Activated CD4-positive, alpha-beta T cell treated with anti-CD3 and anti-CD28 coated beads, Interleukin-2, amount 10 ng/mL, durations not matched to agents 7 days and 5 days (primary cell): ENCODE measurements around the gene CBR1. TPM values are rescaled to one million over a fixed set of nuclear protein-coding genes. Genes with fewer than 3 reads are reported as not detected.
"Not testable (repeated sequence)": the region's sequence is repeated elsewhere in the genome, so short reads cannot be mapped to it uniquely, and the experiment has no call there.

Source experiments
- CTCF ChIA-PET: fragments of 350-600 bp; sonication (Branson Sonifier 250); formaldehyde crosslinking; loops from one replicate; lab custom pipeline; 2021; ENCODE audit warnings: antibody characterized with exemption; lab: Charles Lee
- POLR2A ChIA-PET: fragments of 350-600 bp; sonication (Branson Sonifier 250); formaldehyde crosslinking; loops from one replicate; lab custom pipeline; 2021; ENCODE audit warnings: antibody characterized with exemption; lab: Charles Lee
- DNase-seq: peaks from one replicate; pipeline ENCODE4 v3.0.0-alpha.2; 2020
- H3K27ac Mint-ChIP-seq: one replicate; pipeline ENCODE4 v1.8.0; 2021; ENCODE audit warnings: mild to moderate bottlenecking, moderate library complexity, mixed read lengths
- H3K27me3 Mint-ChIP-seq: one replicate; pipeline ENCODE4 v1.8.0; 2021; ENCODE audit warnings: mixed read lengths
- H3K36me3 Mint-ChIP-seq: one replicate; pipeline ENCODE4 v1.8.0; 2021; ENCODE audit warnings: low read depth, mixed read lengths
- H3K4me1 Mint-ChIP-seq: one replicate; pipeline ENCODE4 v1.8.0; 2021; ENCODE audit warnings: mixed read lengths
- H3K4me3 Mint-ChIP-seq: one replicate; pipeline ENCODE4 v1.8.0; 2021; ENCODE audit warnings: mild to moderate bottlenecking, moderate library complexity, mixed read lengths
- H3K9me3 Mint-ChIP-seq: one replicate; pipeline ENCODE4 v1.8.0; 2021; ENCODE audit warnings: mixed read lengths
- total RNA-seq, 2 experiments: library from RNA; stranded (reverse); gene quantifications; one replicate each; pipeline ENCODE4 v1.2.3, GENCODE V29; 2021

CBR1 gene
- total RNA-seq, 2 experiments from 2014 or later, result 49.5 to 51.1 TPM

DNA sequence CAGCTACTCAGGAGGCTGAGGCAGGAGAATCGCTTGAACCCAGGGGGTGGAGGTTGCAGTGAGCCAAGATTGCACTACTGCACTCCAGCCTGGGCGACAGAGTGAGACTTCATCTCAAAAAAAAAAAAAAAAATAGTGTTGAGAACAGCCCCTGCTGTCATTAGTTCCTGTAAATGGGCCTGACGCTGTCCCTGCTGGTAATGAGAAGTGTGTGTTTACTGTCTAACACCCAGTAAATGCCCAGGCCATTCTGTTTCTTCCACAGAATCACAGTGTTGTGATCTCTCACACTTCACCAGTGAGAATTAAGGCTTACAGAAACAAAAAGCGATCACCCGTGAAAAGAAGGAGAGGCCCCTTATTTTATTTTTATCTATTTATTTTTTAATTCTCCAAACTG lies 4.1 kb downstream of the CBR1 start:
- not testable (repeated sequence) for H3K9me3 Mint-ChIP-seq, H3K27me3 Mint-ChIP-seq, DNase-seq, H3K27ac Mint-ChIP-seq, H3K4me3 Mint-ChIP-seq
- ChIA-PET CTCF (interaction anchor here (0.7 to 1.2 kb wide), 2 partner anchors 17 to 570 kb away, joined by 3 to 6 read pairs; no protein-coding TSS in a partner anchor), POLR2A (interaction anchor here (0.6 kb wide), 1 partner anchor 330 kb away, joined by 3 read pairs; no protein-coding TSS in a partner anchor)
- H3K36me3 Mint-ChIP-seq, result peaks cover 54% of the 10 kb centered on the region
- peaks cover 73% of the 10 kb centered on the region for H3K4me1 Mint-ChIP-seq

DNA sequence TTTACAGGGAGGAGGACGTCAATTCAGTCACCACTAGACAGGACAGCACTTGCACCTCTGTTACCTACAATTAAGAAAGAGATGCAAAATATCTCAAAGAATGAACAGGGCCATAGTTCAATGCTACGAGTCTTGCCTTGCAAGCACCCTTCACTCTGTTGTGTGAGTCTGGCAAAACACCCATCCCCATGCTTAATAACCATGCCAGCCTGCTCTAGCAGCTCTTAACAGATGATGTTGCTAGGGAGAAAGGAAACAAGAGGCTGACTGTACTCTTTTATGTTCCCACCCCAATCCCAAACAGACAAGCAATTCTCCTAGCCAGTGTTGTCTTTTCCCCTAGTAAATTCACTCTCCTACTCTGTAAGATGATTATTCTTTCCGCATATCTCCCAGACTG lies 5.3 kb downstream of the CBR1 start:
- no peak overlapping the region for H3K4me3 Mint-ChIP-seq
- H3K36me3 Mint-ChIP-seq, result peaks cover 58% of the 10 kb centered on the region
- H3K4me1 Mint-ChIP-seq, result peaks cover 75% of the 10 kb centered on the region
- ChIA-PET POLR2A (no interaction called here), CTCF (no interaction called here)
- H3K9me3 Mint-ChIP-seq, result peaks cover 6% of the 10 kb centered on the region
- no peak overlapping the region for H3K27ac Mint-ChIP-seq
- DNase-seq, result no peak
- H3K27me3 Mint-ChIP-seq, result no peaks in the 10 kb centered on the region

DNA sequence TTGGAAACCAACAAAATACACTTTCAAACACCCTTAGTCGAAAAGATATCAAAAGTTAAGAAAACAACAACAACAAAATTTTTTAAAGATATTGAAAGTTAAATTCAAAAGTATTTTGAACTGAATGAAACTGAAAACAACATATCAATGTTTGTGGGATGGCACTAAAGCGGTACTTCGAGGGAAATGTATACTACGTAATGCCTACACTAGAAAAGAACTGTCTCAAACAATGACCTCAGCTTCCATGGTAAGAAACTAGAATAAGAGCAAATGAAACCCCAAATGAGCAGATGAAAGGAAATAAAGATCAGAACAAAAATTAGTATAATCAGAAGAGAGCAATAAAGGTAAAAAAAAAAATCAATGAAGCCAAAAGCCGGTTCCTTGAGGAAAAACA lies 6.1 kb downstream of the CBR1 start:
- H3K9me3 Mint-ChIP-seq, result peaks cover 6% of the 10 kb centered on the region
- no peaks in the 10 kb centered on the region for H3K27me3 Mint-ChIP-seq
- CTCF ChIA-PET, result interaction anchor here (0.7 to 2.5 kb wide), 3 partner anchors 8 to 42 kb away, joined by 4 to 8 read pairs (median 4); no protein-coding TSS in a partner anchor
- DNase-seq, result no peak
- H3K4me1 Mint-ChIP-seq, result peaks cover 70% of the 10 kb centered on the region
- no peak overlapping the region for H3K4me3 Mint-ChIP-seq
- H3K27ac Mint-ChIP-seq, result peak overlapping the region; percentile 7
- POLR2A ChIA-PET, result no interaction called here
- H3K36me3 Mint-ChIP-seq, result peaks cover 56% of the 10 kb centered on the region

DNA sequence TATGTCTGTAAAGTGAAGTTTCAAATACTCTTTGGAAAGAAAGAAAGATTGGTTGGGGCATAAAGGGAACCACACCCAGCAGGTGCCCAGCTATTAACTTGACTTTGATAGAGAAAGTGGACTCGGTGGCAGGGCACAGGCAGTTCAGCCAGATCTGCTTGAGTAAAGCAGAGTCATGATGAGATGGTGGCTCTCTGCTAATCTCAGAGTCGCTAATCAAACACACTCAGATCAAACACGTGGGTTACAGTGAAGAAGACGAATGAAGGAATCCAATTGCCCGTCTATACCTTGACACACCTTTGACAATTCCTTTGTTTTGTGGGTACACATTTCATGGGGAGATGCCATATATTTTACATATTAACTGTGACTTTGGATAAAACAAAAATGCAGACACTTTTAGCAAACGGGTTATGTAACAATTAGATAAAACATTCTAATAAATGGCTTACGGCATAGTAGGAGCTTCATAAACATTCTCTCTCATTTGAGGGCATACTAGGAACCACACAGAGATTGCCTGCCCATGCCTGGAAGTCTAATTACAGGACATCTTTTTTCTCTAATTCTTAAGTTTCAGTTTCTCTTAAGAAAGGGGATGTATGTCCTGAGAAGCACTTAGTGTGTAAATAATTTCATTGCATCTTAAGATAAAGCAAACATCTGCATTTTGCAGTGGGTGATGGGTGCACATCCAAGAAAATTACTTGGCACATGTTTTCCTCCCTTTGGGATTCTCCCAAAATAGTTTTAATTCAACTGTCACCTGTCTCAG lies 7.2 kb downstream of the CBR1 start:
- Mint-ChIP-seq H3K27ac (peak overlapping the region; percentile 3), H3K9me3 (peaks cover 6% of the 10 kb centered on the region), H3K4me3 (no peak overlapping the region), H3K27me3 (no peaks in the 10 kb centered on the region), H3K4me1 (peaks cover 60% of the 10 kb centered on the region), H3K36me3 (peaks cover 45% of the 10 kb centered on the region)
- DNase-seq, result no peak
- CTCF ChIA-PET, result interaction anchor here (1.2 to 2.5 kb wide), 3 partner anchors 9 to 20 kb away, joined by 3 to 8 read pairs (median 4); no protein-coding TSS in a partner anchor
- POLR2A ChIA-PET, result no interaction called here

DNA sequence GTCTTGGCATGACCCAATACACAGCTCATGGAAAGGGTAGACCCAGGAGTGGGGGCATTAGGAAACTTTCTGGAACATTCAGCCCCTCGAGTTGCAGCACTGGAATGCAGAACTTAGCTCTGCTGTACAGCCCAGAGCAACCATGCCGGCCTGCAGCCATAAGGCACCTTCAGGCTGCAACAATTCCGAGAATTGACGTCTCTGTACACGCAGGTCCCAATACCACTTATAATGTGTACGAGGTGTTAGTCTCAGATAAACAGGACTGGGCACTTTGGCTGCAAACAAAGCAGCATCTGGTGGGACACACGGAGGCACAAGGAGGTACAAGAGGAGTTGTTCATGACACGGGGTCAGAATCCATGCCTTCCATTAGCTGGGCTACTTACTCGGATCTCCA lies 7.9 kb downstream of the CBR1 start:
- POLR2A ChIA-PET, result no interaction called here
- CTCF ChIA-PET, result interaction anchor here (1.2 to 2.5 kb wide), 3 partner anchors 8 to 19 kb away, joined by 3 to 8 read pairs (median 5); partner anchors contain the start of gene CBR1
- H3K27ac Mint-ChIP-seq, result peak overlapping the region; percentile 98
- no peak for DNase-seq
- peaks cover 39% of the 10 kb centered on the region for H3K36me3 Mint-ChIP-seq
- H3K4me3 Mint-ChIP-seq, result no peak overlapping the region
- H3K27me3 Mint-ChIP-seq, result no peaks in the 10 kb centered on the region
- H3K9me3 Mint-ChIP-seq, result peaks cover 6% of the 10 kb centered on the region
- H3K4me1 Mint-ChIP-seq, result peaks cover 54% of the 10 kb centered on the region

DNA sequence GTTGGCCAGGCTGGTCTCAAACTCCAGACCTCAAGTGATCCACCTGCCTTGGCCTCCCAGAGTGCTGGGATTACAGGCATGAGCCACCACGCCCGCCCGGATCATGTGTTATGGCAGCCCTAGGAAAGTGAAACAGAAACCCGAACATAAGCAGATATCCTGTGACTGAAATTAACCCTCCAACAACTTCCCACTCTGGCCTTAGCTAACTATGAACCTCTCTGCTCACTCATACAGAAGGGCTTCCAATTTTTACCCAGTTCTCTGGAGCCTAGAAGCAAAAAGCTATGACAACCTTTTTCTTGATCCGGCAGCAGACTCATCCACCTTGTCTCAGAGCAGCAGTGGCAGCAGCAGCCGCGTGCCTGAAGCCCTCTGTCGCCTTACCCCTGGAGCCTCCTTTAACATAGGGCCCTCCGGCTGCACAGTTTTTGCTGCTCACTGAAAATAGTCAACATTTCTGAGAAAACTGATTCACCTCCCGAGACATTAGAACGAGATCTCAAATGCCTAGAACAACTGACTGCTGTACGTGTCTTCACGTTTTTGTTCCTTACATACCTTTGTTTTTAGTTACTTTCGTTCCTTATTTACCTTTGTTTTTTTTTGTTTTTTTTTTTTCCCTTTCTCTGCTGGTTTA lies 9.3 kb downstream of the CBR1 start:
- Mint-ChIP-seq H3K27me3 (no peaks in the 10 kb centered on the region), H3K4me3 (peak overlapping the region; percentile 74), H3K4me1 (peaks cover 50% of the 10 kb centered on the region), H3K27ac (peak overlapping the region; percentile 98), H3K36me3 (peaks cover 30% of the 10 kb centered on the region), H3K9me3 (peaks cover 6% of the 10 kb centered on the region)
- DNase-seq, result peak; percentile 68
- CTCF ChIA-PET, result interaction anchor here (0.6 to 1.4 kb wide), 3 partner anchors 9 to 1196 kb away, joined by 3 to 5 read pairs (median 3); partner anchors contain the start of gene CBR1
- POLR2A ChIA-PET, result no interaction called here

DNA sequence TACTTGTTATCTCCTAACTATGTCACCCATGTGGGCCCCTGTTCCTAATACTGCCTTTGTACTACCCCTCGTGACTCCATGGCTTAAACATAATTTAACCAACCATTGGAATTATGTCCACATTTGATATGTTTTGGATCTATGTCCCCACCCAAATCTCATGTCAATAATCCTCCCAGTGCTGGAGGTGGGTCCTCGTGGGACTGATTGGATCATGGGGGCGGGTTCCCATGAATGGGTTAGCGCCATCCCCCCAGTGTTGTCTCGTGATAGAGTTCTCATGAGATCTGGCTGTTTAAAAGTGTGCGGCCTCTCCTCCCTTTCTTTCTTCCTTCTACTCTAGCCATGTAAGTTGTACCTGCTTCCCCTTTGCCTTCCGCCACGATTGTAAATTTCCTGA lies 9.8 kb downstream of the CBR1 start:
- Mint-ChIP-seq H3K36me3 (peaks cover 30% of the 10 kb centered on the region), H3K9me3 (peaks cover 6% of the 10 kb centered on the region), H3K27ac (peak overlapping the region; percentile 98), H3K27me3 (no peaks in the 10 kb centered on the region), H3K4me3 (peak overlapping the region; percentile 74), H3K4me1 (peaks cover 50% of the 10 kb centered on the region)
- no peak for DNase-seq
- POLR2A ChIA-PET, result no interaction called here
- CTCF ChIA-PET, result interaction anchor here (0.6 kb wide), 1 partner anchor 1196 kb away, joined by 3 read pairs; no protein-coding TSS in a partner anchor

DNA sequence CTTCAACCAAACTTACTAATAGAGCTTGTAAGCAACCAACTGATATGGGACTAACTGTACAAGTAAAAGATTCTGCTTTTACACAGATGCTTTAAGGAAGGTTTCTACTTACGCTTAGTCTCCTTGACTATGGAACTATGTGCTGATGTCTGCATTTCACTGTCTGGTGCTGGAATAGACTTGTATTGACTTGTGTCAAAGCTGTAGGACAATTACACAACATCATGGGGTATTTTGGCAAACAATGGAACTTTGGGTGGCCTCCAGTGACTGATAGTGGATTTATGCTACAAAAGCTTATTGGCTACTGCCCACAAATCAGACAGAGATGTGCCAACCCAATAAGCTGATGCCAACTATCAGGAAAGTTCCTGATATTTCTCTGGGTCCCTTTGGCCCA lies 10.6 kb downstream of the CBR1 start:
- DNase-seq, result no peak
- CTCF ChIA-PET, result interaction anchor here (0.6 to 1.1 kb wide), 3 partner anchors 11 to 336 kb away, joined by 3 to 4 read pairs (median 3); partner anchors contain the start of gene CBR1
- H3K9me3 Mint-ChIP-seq, result peaks cover 6% of the 10 kb centered on the region
- H3K4me1 Mint-ChIP-seq, result peaks cover 46% of the 10 kb centered on the region
- peak overlapping the region; percentile 98 for H3K27ac Mint-ChIP-seq
- H3K36me3 Mint-ChIP-seq, result peaks cover 30% of the 10 kb centered on the region
- no peaks in the 10 kb centered on the region for H3K27me3 Mint-ChIP-seq
- no peak overlapping the region for H3K4me3 Mint-ChIP-seq
- POLR2A ChIA-PET, result no interaction called here

DNA sequence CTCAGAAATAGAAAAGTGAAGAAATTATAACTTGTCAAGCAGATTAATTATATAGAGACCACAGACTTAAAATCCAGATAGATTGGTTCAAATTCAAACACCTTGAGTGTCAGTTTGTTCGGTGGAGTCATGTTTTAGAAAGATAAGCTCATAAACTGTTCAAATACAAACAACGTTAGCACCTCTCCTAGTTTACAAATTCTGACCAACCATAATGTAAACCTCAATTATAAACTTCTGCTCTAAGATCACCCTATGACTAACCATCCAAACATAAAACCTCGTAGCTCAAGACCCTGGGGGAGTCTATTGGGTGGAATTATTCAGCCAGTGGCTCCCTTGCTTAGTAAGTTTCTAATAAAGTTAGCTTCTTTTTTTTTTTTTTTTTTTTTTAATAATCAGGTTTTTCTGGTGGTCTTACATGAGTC lies 12.4 kb downstream of the CBR1 start:
- no peak for DNase-seq
- ChIA-PET POLR2A (no interaction called here), CTCF (interaction anchor here (1.0 kb wide), 1 partner anchor 12 kb away, joined by 3 read pairs; the partner anchor contains the start of gene CBR1)
- Mint-ChIP-seq H3K9me3 (peaks cover 6% of the 10 kb centered on the region), H3K36me3 (peaks cover 24% of the 10 kb centered on the region), H3K4me1 (peaks cover 41% of the 10 kb centered on the region), H3K27me3 (no peaks in the 10 kb centered on the region), H3K27ac (no peak overlapping the region), H3K4me3 (no peak overlapping the region)

DNA sequence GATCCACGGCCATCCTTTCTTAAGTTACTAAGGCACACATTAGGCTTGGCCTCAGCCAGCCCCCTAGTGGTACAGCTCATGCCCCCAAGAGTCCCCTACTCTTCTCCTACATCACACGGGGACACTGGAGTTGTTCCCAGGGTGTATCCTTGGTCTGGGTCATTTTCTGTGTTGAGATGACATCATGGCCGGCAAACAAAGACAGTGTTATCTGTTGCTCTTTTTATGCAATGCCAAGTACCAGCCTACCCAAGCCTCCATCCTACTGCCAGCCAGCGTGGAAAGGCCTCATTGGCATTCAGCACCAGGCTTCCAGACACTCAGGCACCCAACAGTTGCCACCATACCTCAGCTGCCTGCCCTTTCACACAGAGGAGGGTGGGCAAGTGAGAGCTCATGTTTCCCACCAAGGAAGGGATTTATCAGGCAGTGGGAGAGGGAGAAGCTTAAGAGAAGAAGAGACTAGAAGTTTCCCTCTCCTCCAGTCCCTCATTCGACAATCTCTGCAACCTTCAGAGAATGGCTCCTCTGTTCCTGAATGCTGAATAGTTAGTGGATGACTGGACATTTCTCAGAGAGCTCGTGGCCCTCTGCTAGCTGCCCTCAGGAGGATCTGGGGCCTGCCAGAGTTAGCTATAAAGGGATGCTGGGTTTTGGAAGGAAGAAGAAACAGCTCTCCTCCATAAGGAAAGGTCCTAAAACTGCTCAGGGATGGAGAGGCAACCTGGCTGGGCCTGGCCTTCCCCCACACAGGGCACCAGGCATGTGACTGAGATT lies 17.7 kb downstream of the CBR1 start:
- ChIA-PET POLR2A (no interaction called here), CTCF (interaction anchor here (1.2 to 1.5 kb wide), 4 partner anchors 9 to 28 kb away, joined by 3 to 4 read pairs (median 3); partner anchors contain the start of genes CBR1 and SETD4)
- H3K4me3 Mint-ChIP-seq, result no peak overlapping the region
- no peak overlapping the region for H3K27ac Mint-ChIP-seq
- H3K4me1 Mint-ChIP-seq, result peaks cover 10% of the 10 kb centered on the region
- H3K9me3 Mint-ChIP-seq, result no peaks in the 10 kb centered on the region
- H3K36me3 Mint-ChIP-seq, result no peaks in the 10 kb centered on the region
- DNase-seq, result no peak
- H3K27me3 Mint-ChIP-seq, result no peaks in the 10 kb centered on the region

DNA sequence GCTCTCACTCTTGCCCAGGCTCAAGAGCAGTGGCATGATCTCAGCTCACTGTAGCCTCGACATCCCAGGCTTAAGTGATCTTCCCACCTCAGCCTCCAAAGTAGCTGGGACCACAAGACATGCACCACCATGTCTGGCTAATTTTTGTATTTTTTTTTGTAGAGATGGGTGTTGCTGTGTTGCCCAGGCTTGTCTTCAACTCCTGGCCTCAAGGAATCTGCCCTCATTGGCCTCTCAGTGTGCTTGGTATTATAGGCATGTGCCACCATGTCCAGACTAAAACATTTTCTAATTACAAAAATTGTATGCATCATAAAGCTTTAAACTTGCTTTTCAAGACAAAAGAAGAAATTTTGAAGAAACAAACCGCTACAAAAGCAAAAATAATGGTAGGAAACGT lies 20.1 kb downstream of the CBR1 start:
- CTCF ChIA-PET, result no interaction called here
- POLR2A ChIA-PET, result no interaction called here
- no peak overlapping the region for H3K4me3 Mint-ChIP-seq
- peaks cover 13% of the 10 kb centered on the region for H3K9me3 Mint-ChIP-seq
- peaks cover 5% of the 10 kb centered on the region for H3K27me3 Mint-ChIP-seq
- H3K36me3 Mint-ChIP-seq, result peaks cover 7% of the 10 kb centered on the region
- DNase-seq, result no peak
- H3K4me1 Mint-ChIP-seq, result peaks cover 10% of the 10 kb centered on the region
- no peak overlapping the region for H3K27ac Mint-ChIP-seq

DNA sequence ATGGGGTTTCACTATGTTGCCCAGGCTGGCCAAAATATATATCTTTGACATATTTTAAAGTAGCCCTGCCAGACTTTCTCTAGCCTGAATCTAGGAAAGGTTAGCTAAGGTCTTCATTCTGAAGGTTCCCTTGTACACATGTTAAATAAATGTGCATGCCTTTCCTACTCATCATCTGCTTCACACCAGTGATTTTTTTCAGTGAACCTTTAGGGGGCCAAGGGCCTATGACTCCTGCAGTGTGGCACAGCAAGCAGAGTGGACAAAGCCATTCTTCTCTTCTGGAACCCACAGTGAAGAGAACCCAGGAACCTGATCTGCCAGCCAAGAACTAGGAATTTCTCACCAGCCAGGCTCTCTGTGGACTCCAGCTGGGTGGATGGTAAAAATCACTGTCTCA lies 22.9 kb downstream of the CBR1 start:
- CTCF ChIA-PET, result interaction anchor here (0.5 kb wide), 1 partner anchor 1478 kb away, joined by 3 read pairs; the partner anchor contains the start of gene RCAN1
- Mint-ChIP-seq H3K27ac (no peak overlapping the region), H3K4me3 (no peak overlapping the region), H3K27me3 (peaks cover 7% of the 10 kb centered on the region), H3K4me1 (no peaks in the 10 kb centered on the region), H3K9me3 (peaks cover 15% of the 10 kb centered on the region), H3K36me3 (peaks cover 9% of the 10 kb centered on the region)
- DNase-seq, result no peak
- POLR2A ChIA-PET, result no interaction called here
